ENCODE results near the gene ZNF440.
A peak's percentile ranks its signal among the peaks of the same experiment; 100 is the strongest.
"Not testable (repeated sequence)": the region's sequence is repeated elsewhere in the genome, so short reads cannot be mapped to it uniquely, and the experiment has no call there.

The ZNF440 gene

DNA sequence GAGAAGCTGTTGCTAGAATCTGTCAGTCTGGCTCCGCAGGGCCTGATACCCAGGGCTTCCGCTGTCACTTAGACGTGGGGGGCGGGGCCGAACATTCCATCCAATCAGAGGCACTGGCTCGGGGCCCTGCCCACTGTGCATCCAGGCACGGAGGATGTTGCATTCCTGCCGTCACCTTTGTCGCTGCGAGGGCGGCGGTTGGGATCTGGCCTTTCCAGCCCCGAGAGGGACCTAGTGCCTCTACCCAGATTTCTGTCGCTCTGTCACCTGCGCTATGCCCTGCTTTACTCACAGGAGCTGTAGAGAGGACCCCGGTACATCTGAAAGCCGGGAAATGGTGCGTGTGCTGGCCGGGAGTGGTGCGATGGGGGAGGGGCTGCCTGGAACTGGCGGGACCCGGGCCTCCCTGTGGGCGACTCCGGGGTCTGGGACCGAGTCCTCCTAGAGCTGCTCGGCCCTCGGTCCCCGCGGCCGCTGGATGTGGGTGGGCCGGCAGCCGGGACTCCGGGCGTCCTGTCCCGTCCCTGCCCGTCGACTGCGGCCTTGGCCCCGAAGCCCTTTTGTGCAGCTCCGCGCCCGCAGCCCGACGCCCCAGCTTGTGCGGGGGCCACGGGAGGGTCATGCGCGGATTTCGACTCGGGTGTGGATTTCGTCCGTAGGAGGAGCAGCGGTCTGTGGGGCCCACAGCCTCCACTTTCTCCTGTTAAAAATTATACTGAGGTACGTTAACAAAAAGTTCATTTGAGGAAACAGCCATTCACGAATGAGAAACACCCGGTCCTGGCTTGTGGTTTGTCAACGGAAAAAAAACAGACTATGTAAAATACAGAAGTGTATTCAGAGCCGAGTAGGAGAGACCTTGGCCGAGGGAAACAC, 34.8 kb downstream of the ZNF440 start, which contains the start of gene ZNF439:
Gene ZNF439, plus strand, starts transcription at position 133 of the 876 bp plus-strand sequence. Its CDS starts 142 bp downstream, at position 275.
- H3K4me3 Mint-ChIP-seq = peak within 1 kb of the TSS; percentile 82
- peaks cover 29% of the 10 kb centered on the region for H3K36me3 Mint-ChIP-seq

DNA sequence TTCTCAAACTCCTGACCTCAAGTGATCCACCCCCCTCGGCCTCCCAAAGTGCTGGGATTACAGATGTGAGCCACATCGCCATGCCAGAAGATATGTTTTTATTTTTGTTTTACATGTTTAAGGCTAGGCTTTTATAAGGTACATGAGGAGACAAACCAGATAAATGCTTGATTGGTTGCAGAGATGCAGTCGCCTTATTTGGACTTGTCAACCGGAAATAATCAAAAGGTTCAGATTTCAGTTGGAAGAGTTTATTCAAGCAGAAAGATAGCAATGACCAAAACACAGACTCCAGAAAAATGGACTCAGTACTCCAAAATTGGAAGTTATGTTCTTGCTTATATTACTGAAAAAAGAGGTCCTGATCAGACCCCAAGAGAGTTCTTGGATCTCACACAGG, 36.2 kb downstream of the ZNF440 start:
- DNase-seq, H3K27ac Mint-ChIP-seq, H3K27me3 Mint-ChIP-seq, CTCF ChIA-PET, H3K4me3 Mint-ChIP-seq: not testable (repeated sequence)
- peaks cover 21% of the 10 kb centered on the region for H3K4me1 Mint-ChIP-seq
- H3K36me3 Mint-ChIP-seq = peaks cover 39% of the 10 kb centered on the region
- peaks cover 33% of the 10 kb centered on the region for H3K9me3 Mint-ChIP-seq

More for the DNA sequence above, 34.8 kb downstream of the ZNF440 start, which contains the start of gene ZNF439:
- CTCF ChIA-PET = interaction anchor here (0.9 kb wide), 1 partner anchor 80 kb away, joined by 3 read pairs; no protein-coding TSS in a partner anchor
- Mint-ChIP-seq H3K9me3 (peaks cover 29% of the 10 kb centered on the region), H3K4me1 (peaks cover 21% of the 10 kb centered on the region), H3K27me3 (peaks cover 3% of the 10 kb centered on the region), H3K27ac (peak within 1 kb of the TSS; percentile 88)
- peak; percentile 93 for DNase-seq

DNA sequence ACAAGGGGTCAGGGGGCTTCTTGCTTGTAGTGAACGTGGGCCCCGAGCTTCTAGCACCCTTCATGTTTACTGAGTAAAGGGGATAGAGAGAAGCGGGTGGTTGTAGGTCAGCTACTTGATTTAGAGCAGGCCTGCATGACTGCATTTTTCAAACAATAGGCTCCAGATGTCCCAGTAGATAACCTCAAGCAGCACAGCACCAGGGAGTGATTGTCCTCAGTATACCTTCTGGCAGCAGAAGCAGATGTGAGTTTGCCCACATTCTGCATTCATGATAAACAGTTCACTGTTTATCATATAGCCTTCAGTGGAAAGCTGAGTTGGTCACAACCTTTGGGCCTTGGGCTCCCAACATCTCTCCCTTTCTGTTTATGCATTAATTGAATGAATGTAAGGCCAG, 39.3 kb downstream of the ZNF440 start:
- Mint-ChIP-seq H3K4me1 (peaks cover 15% of the 10 kb centered on the region), H3K36me3 (peaks cover 46% of the 10 kb centered on the region), H3K27ac (no peak overlapping the region), H3K27me3 (no peaks in the 10 kb centered on the region), H3K4me3 (no peak overlapping the region), H3K9me3 (peaks cover 53% of the 10 kb centered on the region)
- DNase-seq = no peak
- CTCF ChIA-PET = no interaction called here

DNA sequence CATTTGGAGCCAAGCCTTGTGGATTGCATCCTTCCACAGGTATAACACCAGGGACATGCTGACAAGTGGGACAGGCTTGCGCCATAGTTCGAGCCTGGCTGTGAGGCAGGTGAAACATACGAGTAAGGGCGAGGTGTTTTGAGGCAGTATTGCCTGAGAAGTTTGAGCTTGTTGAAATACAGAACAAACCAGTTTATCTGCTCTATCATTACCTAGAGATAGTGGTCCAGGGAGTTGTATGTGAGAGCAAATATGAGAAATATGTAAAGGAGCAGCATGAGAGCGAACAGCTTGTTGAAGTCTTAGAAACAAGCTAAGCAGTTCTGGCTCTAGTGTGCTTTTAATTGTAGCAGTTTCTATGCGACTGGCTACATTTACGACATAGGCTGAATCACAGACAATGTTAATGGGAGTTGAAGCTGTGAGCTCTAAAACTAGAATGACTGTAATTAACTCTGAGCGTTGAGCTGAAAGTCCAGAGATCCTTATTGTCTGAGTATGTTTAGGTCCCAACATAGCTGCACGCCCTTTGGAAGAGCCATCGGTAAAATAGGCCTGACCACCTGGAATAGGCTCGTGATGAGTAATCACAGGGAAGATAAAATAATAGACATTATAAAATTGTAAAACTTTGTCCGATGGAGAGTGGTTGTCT, 42.6 kb downstream of the ZNF440 start:
- no peak for DNase-seq
- Mint-ChIP-seq H3K27me3 (no peaks in the 10 kb centered on the region), H3K36me3 (peaks cover 27% of the 10 kb centered on the region), H3K4me1 (no peaks in the 10 kb centered on the region), H3K4me3 (no peak overlapping the region), H3K9me3 (peaks cover 75% of the 10 kb centered on the region), H3K27ac (no peak overlapping the region)
- CTCF ChIA-PET = no interaction called here

DNA sequence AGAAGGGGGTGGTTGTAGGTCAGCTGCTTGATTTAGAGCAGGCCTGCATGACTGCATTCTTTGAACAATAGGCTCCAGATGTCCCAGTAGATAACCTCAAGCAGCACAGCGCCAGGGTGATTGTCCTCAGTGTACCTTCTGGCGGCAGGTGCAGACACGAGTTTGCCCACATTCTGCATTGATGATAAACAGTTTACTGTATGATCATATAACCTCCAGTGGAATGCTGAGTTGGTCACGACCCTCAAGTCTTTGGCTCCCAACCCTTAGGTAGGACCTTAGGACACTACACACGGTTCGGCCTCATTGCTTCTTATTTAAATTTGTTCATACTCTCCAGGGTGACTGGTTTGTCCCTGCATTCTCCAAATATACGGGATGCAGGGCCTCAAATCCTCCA, 46.6 kb downstream of the ZNF440 start:
- peaks cover 11% of the 10 kb centered on the region for H3K36me3 Mint-ChIP-seq
- no peak overlapping the region for H3K4me3 Mint-ChIP-seq
- peaks cover 83% of the 10 kb centered on the region for H3K9me3 Mint-ChIP-seq
- CTCF ChIA-PET = no interaction called here
- DNase-seq = no peak
- H3K4me1 Mint-ChIP-seq = no peaks in the 10 kb centered on the region
- H3K27ac Mint-ChIP-seq = no peak overlapping the region
- no peaks in the 10 kb centered on the region for H3K27me3 Mint-ChIP-seq

DNA sequence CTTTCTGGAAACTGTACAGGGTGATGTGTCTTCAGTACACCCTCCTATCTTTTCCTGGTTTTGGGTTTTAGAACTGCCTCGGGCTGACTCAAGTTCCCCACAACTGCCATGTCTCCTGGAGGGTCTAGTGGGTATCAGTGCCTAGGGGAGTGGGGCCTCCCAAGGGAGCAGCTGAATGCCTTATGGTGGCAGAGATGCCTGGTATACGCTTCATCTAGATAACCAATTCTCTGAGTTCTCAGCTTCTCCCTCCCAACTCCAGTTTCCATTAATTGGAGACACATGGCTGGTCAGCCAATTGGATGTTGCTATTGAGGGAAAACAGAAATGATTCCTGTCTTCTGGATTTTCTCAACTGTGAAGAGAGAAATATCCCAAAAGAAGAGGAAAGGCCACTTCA, 47.2 kb downstream of the ZNF440 start:
- Mint-ChIP-seq H3K9me3 (peaks cover 83% of the 10 kb centered on the region), H3K27ac (no peak overlapping the region), H3K4me3 (no peak overlapping the region), H3K27me3 (no peaks in the 10 kb centered on the region), H3K36me3 (peaks cover 13% of the 10 kb centered on the region), H3K4me1 (no peaks in the 10 kb centered on the region)
- no peak for DNase-seq
- CTCF ChIA-PET = no interaction called here

DNA sequence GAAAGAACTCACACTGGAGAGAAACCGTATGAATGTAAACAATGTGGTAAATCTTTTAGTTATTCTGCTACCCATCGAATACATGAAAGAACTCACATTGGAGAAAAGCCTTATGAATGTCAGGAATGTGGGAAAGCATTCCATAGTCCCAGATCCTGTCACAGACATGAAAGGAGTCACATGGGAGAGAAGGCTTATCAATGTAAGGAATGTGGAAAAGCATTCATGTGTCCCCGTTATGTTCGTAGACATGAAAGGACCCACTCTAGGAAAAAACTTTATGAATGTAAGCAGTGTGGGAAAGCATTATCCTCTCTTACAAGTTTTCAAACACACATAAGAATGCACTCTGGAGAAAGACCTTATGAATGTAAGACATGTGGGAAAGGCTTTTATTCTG, 53.7 kb downstream of the ZNF440 start:
- CTCF ChIA-PET, H3K4me3 Mint-ChIP-seq, H3K27ac Mint-ChIP-seq, H3K4me1 Mint-ChIP-seq, H3K27me3 Mint-ChIP-seq, DNase-seq: not testable (repeated sequence)
- H3K36me3 Mint-ChIP-seq = peaks cover 35% of the 10 kb centered on the region
- H3K9me3 Mint-ChIP-seq = peaks cover 74% of the 10 kb centered on the region

DNA sequence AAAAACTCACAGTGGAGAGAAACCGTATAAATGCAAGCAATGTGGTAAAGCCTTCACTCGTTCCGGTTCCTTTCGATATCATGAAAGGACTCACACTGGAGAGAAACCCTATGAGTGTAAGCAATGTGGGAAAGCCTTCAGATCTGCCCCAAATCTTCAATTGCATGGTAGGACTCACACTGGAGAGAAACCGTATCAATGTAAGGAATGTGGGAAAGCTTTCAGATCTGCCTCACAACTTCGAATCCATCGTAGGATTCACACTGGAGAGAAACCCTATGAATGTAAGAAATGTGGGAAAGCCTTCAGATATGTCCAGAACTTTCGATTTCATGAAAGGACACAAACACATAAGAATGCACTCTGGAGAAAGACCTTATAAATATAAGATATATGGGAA, 54.1 kb downstream of the ZNF440 start:
- H3K27me3 Mint-ChIP-seq = no peaks in the 10 kb centered on the region
- peaks cover 71% of the 10 kb centered on the region for H3K9me3 Mint-ChIP-seq
- no peaks in the 10 kb centered on the region for H3K4me1 Mint-ChIP-seq
- DNase-seq = no peak
- H3K4me3 Mint-ChIP-seq = no peak overlapping the region
- CTCF ChIA-PET = no interaction called here
- H3K27ac Mint-ChIP-seq = no peak overlapping the region
- H3K36me3 Mint-ChIP-seq = peaks cover 34% of the 10 kb centered on the region

DNA sequence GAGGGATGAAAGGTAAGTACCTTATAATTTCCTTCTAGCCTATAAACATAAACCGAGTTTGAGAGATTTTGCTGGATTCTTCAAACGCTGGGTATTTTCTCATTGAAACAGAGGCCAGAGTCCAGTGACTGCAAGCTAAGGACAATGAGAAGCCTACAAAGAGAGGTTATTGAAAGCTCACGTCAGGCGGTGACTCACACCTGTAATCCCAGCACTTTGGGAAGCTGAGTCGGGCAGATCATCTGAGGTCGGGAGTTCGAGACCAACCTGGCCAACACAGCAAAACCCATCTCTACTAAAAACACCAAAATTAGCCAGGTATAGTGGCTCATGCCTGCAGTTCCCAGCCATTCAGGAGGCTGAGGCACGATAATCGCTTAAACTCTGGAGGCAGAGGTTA, 58.6 kb downstream of the ZNF440 start:
- no peak for DNase-seq
- CTCF ChIA-PET = interaction anchor here (0.5 kb wide), 1 partner anchor 101 kb away, joined by 3 read pairs; no protein-coding TSS in a partner anchor
- Mint-ChIP-seq H3K4me3 (no peak overlapping the region), H3K4me1 (no peaks in the 10 kb centered on the region), H3K27me3 (no peaks in the 10 kb centered on the region), H3K27ac (no peak overlapping the region), H3K36me3 (peaks cover 18% of the 10 kb centered on the region), H3K9me3 (peaks cover 45% of the 10 kb centered on the region)

DNA sequence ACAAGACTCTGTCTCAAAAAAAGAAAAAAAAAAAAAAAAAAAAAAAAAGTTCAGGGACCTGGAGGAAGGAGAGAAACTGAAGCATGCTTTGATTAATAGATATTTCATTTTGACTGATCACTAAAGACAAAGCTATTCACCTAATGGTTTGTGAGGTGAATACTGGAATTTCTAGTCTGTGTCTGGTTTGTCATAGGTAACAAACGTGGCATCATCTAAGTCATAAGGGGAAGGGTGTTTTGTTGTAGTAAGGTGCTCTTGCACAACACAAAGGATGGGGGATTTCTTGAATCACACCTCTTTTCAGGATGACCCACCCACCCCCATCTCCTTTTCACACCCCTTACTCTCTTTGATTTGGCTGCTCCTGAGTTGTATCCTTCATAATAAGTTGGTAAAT, 59.7 kb downstream of the ZNF440 start:
- Mint-ChIP-seq H3K36me3 (peaks cover 7% of the 10 kb centered on the region), H3K9me3 (peaks cover 34% of the 10 kb centered on the region), H3K27ac (no peak overlapping the region), H3K4me3 (no peak overlapping the region), H3K27me3 (no peaks in the 10 kb centered on the region), H3K4me1 (no peaks in the 10 kb centered on the region)
- DNase-seq = no peak
- CTCF ChIA-PET = no interaction called here

DNA sequence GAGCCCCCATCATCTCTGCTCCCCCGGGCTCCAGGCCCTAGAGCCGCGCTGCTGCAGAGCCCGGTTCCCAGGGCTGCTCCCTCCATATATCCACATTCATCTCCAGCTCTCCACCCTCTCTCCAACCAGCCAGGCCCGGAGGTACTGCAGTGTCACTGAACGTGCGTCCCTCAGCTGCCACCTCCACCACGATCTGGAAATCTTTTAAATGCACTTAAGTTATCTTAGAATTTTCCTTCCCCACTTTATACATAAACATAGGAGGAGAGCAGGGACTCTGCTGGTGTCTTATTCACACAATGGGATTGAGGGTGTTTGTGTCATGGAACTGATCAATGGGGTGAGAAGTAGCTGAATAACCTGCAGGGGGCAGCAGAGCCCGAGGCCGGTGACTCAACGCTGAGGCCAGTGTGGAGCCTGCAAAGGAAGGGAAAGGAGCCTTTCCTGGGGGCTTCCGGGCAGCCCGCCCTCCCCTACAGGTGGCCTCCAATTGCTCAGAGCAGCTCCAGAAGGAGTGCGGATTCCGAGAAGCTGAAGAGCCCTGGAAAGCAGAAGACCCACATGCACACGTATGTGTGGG, 65.7 kb downstream of the ZNF440 start:
- DNase-seq = peak; percentile 64
- not testable (repeated sequence) for H3K27ac Mint-ChIP-seq

DNA sequence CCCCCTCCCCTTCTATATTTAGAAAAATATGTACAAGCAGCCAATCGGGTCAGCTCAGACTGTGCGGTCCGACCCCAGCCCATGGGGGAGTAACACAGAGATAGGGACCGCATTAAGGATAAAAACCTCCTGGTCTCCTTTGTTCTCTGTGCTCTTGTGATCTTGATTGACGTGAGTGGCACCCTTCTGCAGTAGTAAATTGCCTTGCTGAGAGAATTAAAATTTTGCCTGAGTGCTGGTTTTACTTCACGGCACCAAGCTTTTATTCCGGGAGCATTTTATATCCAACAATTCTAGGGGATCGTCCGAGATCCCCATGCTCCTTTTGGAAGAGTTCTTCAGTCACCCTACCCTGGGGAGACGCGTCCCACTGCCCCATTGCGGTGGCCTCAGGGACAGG, 66.5 kb downstream of the ZNF440 start:
- Mint-ChIP-seq H3K27me3 (no peaks in the 10 kb centered on the region), H3K36me3 (no peaks in the 10 kb centered on the region), H3K9me3 (peaks cover 4% of the 10 kb centered on the region), H3K27ac (no peak overlapping the region), H3K4me3 (no peak overlapping the region), H3K4me1 (peaks cover 2% of the 10 kb centered on the region)
- DNase-seq = no peak
- CTCF ChIA-PET = interaction anchor here (1.0 to 5.2 kb wide), 8 partner anchors 12 to 260 kb away, joined by 3 to 27 read pairs (median 8); partner anchors contain the start of genes ZNF20 and ZNF491

More for the DNA sequence above, 65.7 kb downstream of the ZNF440 start:
- not testable (repeated sequence) for H3K9me3 Mint-ChIP-seq, H3K36me3 Mint-ChIP-seq, H3K27me3 Mint-ChIP-seq, H3K4me1 Mint-ChIP-seq, H3K4me3 Mint-ChIP-seq
- CTCF ChIA-PET = interaction anchor here (0.6 to 5.2 kb wide), 10 partner anchors 11 to 998 kb away, joined by 3 to 27 read pairs (median 5); partner anchors contain the start of genes ZNF20 and ZNF491

DNA sequence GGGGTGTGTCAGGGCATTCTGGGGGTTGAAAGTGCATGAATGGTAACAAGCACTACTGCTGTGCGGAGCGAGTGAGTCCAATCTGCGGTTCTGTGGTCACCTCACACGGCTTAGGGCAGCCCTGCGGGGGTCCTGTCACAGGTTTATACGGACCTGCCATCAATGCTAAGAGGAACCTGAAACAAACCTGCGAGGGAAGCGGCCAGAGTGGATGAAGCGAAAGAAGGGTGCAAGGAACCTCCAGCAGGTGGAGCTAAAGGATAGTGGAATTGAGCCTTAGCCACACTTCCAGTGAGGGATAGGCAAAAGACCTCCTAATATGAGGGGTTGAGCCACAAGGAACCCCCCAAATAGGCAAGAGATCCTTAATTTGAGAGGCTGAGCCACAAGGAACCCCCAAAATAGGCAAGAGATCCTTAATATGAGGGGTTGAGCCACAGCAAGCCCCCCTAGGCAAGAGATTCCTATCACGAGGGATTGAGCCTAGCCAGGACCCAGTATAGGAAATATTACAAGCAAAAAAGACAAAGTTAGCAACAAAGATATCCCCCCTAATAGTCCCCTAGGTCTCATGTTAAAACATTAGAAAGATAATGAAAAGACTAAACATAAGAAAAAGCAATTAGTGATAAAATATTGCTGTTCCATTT, 67.2 kb downstream of the ZNF440 start:
- no peak overlapping the region for H3K4me3 Mint-ChIP-seq

DNA sequence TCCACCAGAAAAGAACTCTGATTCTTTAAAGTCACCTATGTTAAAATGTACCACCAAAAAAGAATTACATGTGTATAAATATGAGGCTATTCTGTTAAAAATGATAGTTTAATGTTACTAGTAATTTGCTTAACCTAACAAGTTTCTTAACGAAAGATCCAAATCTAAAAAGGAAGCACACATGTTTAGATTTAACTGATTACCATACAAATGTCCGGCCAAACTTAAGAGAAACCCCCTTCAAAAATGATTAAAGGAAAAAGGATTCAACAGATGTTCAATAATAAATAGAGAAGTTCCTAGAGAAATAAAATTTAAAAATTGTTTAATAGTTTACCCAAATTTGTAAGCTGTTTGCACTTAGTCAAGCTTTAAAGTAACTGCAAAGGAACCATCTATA, 68.5 kb downstream of the ZNF440 start:
- Mint-ChIP-seq H3K36me3 (no peaks in the 10 kb centered on the region), H3K27ac (no peak overlapping the region), H3K4me3 (no peak overlapping the region), H3K4me1 (peaks cover 8% of the 10 kb centered on the region), H3K27me3 (peaks cover 6% of the 10 kb centered on the region), H3K9me3 (peaks cover 7% of the 10 kb centered on the region)
- CTCF ChIA-PET = interaction anchor here (0.6 to 5.2 kb wide), 5 partner anchors 9 to 258 kb away, joined by 3 to 27 read pairs (median 6); partner anchors contain the start of genes ZNF20 and ZNF491
- DNase-seq = no peak

More for the DNA sequence above, 67.2 kb downstream of the ZNF440 start:
- peaks cover 2% of the 10 kb centered on the region for H3K4me1 Mint-ChIP-seq
- DNase-seq = peak; percentile 75
- H3K36me3 Mint-ChIP-seq = no peaks in the 10 kb centered on the region
- H3K27me3 Mint-ChIP-seq = no peaks in the 10 kb centered on the region
- H3K27ac Mint-ChIP-seq = no peak overlapping the region
- peaks cover 3% of the 10 kb centered on the region for H3K9me3 Mint-ChIP-seq
- CTCF ChIA-PET = interaction anchor here (1.0 to 5.2 kb wide), 6 partner anchors 12 to 260 kb away, joined by 3 to 27 read pairs (median 12); partner anchors contain the start of genes ZNF20 and ZNF491
